Fibroblast of skin of right biceps (primary cell): ENCODE data around the gene MIA2.
"Not testable (repeated sequence)": the region's sequence is repeated elsewhere in the genome, so short reads cannot be mapped to it uniquely, and the experiment has no call there.

Source experiments
- DNase-seq: peaks from one replicate; pipeline ENCODE4 v3.0.0-alpha.2; 2013

MIA2 gene

GRCh38 chr14:39342768-39343167, 109.1 kb downstream of the MIA2 start:
- DNase-seq, result no peak

GRCh38 chr14:39343614-39344013, 109.9 kb downstream of the MIA2 start:
- DNase-seq, result no peak

- no peak for DNase-seq
Measured at GRCh38 chr14:39350866-39351265, 117.2 kb downstream of the MIA2 start.

- no peak for DNase-seq
Measured at GRCh38 chr14:39351708-39352107, 118.0 kb downstream of the MIA2 start.

GRCh38 chr14:39359069-39359468, 125.4 kb downstream of the MIA2 start:
- not testable (repeated sequence) for DNase-seq

GRCh38 chr14:39360316-39360715, 126.6 kb downstream of the MIA2 start:
- DNase-seq, result no peak

GRCh38 chr14:39361556-39361955, 127.8 kb downstream of the MIA2 start:
- not testable (repeated sequence) for DNase-seq

GRCh38 chr14:39364509-39364908, 130.8 kb downstream of the MIA2 start:
- DNase-seq, result no peak

- no peak for DNase-seq
Measured at GRCh38 chr14:39365354-39365753, 131.6 kb downstream of the MIA2 start.

GRCh38 chr14:39366460-39367386, 133.0 kb downstream of the MIA2 start:
- no peak for DNase-seq

- DNase-seq, result no peak
Measured at GRCh38 chr14:39367387-39367751, 133.7 kb downstream of the MIA2 start.

- DNase-seq, result peak; percentile 74
Measured at GRCh38 chr14:39368261-39368959, 134.7 kb downstream of the MIA2 start.

GRCh38 chr14:39369029-39369428, 135.3 kb downstream of the MIA2 start:
- no peak for DNase-seq

- no peak for DNase-seq
Measured at GRCh38 chr14:39370415-39370814, 136.7 kb downstream of the MIA2 start.

GRCh38 chr14:39372656-39373055, 138.9 kb downstream of the MIA2 start:
- peak; percentile 47 for DNase-seq

GRCh38 chr14:39374851-39375250, 141.1 kb downstream of the MIA2 start:
- DNase-seq, result peak; percentile 82

- DNase-seq, result peak; percentile 25
Measured at GRCh38 chr14:39376667-39377403, 143.1 kb downstream of the MIA2 start.

GRCh38 chr14:39381366-39381765, 147.7 kb downstream of the MIA2 start:
- no peak for DNase-seq

GRCh38 chr14:39382463-39382862, 148.7 kb downstream of the MIA2 start:
- no peak for DNase-seq

- no peak for DNase-seq
Measured at GRCh38 chr14:39383026-39383660, 149.4 kb downstream of the MIA2 start.

- DNase-seq, result no peak
Measured at GRCh38 chr14:39383741-39384140, 150.0 kb downstream of the MIA2 start.

- no peak for DNase-seq
Measured at GRCh38 chr14:39384177-39384576, 150.5 kb downstream of the MIA2 start.

- DNase-seq, result no peak
Measured at GRCh38 chr14:39393289-39393688, 159.6 kb downstream of the MIA2 start.
